RWPE1 (cell line): ENCODE results near the gene KISS1R.

Experiments used
- CTCF ChIA-PET: fragments of 350-600 bp; sonication (Branson Sonifier 250); formaldehyde crosslinking; extraction: SDS; loops from one replicate; lab custom pipeline; 2021; lab: Yijun Ruan, JAX
- POLR2A ChIA-PET: fragments of 400-600 bp; formaldehyde crosslinking; extraction: SDS; loops from one replicate; lab custom pipeline; 2020; ENCODE audit warnings: antibody characterized with exemption; ENCODE audit not compliant: low non-redundant PET; lab: Yijun Ruan, JAX
- DNase-seq: peaks from one replicate; pipeline ENCODE4 v3.0.0; 2012; ENCODE audit warnings: low spot score
- H3K27ac ChIP-seq: fragments of 450-650 bp; 2 replicates; pipeline ENCODE4 v1.5.1; 2017
- TF ChIP-seq, protein P1 (sequence below): fragments of 450-650 bp; conservative IDR thresholded peaks from 2 replicates; pipeline ENCODE4 v1.5.1; 2017; ENCODE audit warnings: low read depth, mild to moderate bottlenecking

The KISS1R gene

DNA sequence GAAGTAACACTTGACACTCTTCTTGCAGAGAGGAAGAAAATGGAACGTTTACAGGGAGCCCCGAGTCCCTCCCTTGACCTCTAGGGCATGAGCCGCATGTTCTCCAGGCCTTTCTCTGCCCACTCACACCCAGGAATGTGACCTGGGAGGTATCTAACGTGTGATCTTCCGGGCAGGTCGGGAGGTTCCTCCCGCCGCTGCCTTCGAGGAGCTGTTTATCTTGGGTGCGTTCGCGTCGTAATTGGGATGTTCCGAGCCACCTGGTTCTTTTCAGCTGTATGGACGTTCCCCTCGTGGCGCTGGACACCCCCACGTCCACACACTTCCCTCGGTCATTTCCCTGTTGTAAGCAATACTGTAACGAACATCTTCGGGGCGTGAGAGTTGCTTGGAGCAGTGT lies 22.3 kb downstream of the KISS1R start:
- H3K27ac ChIP-seq: no peak overlapping the region
- DNase-seq: no peak
- CTCF ChIA-PET: no interaction called here
- POLR2A ChIA-PET: no interaction called here
- TF ChIP-seq, protein P1, sequence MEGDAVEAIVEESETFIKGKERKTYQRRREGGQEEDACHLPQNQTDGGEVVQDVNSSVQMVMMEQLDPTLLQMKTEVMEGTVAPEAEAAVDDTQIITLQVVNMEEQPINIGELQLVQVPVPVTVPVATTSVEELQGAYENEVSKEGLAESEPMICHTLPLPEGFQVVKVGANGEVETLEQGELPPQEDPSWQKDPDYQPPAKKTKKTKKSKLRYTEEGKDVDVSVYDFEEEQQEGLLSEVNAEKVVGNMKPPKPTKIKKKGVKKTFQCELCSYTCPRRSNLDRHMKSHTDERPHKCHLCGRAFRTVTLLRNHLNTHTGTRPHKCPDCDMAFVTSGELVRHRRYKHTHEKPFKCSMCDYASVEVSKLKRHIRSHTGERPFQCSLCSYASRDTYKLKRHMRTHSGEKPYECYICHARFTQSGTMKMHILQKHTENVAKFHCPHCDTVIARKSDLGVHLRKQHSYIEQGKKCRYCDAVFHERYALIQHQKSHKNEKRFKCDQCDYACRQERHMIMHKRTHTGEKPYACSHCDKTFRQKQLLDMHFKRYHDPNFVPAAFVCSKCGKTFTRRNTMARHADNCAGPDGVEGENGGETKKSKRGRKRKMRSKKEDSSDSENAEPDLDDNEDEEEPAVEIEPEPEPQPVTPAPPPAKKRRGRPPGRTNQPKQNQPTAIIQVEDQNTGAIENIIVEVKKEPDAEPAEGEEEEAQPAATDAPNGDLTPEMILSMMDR: no peak

GRCh38 chr19:939922-940321 lies 22.8 kb downstream of the KISS1R start:
- DNase-seq: no peak
- POLR2A ChIA-PET: no interaction called here
- TF ChIP-seq, protein P1: no peak
- peak overlapping the region; percentile 92 for H3K27ac ChIP-seq
- CTCF ChIA-PET: interaction anchor here (0.8 kb wide), 1 partner anchor 30 kb away, joined by 3 read pairs; no protein-coding TSS in a partner anchor

- ChIA-PET CTCF (interaction anchor here (0.8 kb wide), 1 partner anchor 30 kb away, joined by 3 read pairs; no protein-coding TSS in a partner anchor), POLR2A (no interaction called here)
- DNase-seq: no peak
- H3K27ac ChIP-seq: peak overlapping the region; percentile 92
- TF ChIP-seq, protein P1: no peak
Measured at GRCh38 chr19:940591-941291, 23.6 kb downstream of the KISS1R start.

- peak overlapping the region; percentile 92 for H3K27ac ChIP-seq
- TF ChIP-seq, protein P1: no peak
- ChIA-PET POLR2A (no interaction called here), CTCF (no interaction called here)
- DNase-seq: no peak
Measured at GRCh38 chr19:941292-942132, 24.4 kb downstream of the KISS1R start.

DNA sequence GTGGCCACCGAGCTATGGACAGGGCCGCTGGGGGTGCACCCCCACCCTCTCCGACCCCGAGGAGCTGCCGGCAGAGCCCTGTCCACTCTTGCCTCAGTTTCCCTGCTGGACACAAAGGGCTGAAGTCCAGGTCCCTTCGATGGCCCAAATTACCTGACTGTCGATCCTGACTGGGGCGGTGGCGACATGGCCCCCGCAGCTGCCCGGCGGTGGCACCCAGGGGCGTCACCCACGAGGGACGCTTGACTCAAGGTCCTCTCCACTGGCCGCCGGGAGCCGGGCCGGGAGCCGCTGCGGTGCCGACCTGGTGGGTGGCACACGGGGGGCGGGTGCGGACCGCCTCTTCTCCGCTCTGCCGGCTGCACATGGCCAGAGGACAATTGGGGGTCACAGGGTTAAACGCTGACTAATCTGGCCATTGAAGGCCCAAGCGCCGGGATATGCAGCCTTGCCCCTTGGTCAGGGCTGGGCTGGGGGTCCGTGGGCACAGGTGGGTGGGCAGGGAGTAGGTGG lies 25.1 kb downstream of the KISS1R start:
- CTCF ChIA-PET: no interaction called here
- no peak overlapping the region for H3K27ac ChIP-seq
- DNase-seq: no peak
- TF ChIP-seq, protein P1: no peak
- POLR2A ChIA-PET: no interaction called here

GRCh38 chr19:943551-944170 lies 26.5 kb downstream of the KISS1R start:
- CTCF ChIA-PET: interaction anchor here (0.5 to 0.6 kb wide), 2 partner anchors 52 to 61 kb away, joined by 3 read pairs; no protein-coding TSS in a partner anchor
- DNase-seq: no peak
- POLR2A ChIA-PET: no interaction called here
- no peak overlapping the region for H3K27ac ChIP-seq
- TF ChIP-seq, protein P1: no peak
